Ramos (cell line): ENCODE measurements around the gene VAT1L.

Experiments used
- in situ Hi-C: fragments of 300-500 bp; cut with MboI; formaldehyde crosslinking; loops from one replicate; pipeline ENCODE4 v1.14.3; 2022; ENCODE audit warnings: low sequenced_read_pairs; ENCODE audit not compliant: unreplicated experiment

VAT1L gene

DNA sequence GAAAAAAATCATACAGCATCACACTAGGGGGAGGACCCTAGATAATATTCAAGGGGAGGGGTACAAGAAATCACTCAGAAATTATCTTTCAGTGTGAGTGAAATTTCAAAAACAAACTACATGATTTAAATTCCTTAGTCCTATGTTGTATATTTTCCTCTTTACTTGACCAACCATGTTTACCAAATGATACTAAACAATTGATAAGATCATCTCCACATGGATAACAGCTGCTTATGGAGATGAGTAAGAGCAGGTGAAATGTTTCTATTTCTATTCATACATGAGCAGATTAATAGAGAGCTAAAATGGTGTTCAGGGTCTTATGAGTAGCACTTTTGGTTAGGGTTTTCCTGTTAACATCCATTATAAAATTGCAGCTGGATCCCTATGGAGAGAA, 7.3 kb upstream of the VAT1L start:
- in situ Hi-C loops: no loop called here

- in situ Hi-C loops: no loop called here
These were observed 5.7 kb upstream of the VAT1L start for GRCh38 chr16:77782694-77783093.

GRCh38 chr16:77784441-77785372, 3.7 kb upstream of the VAT1L start:
- in situ Hi-C loops: no loop called here

GRCh38 chr16:77785373-77785764, 3.0 kb upstream of the VAT1L start:
- in situ Hi-C loops: no loop called here

GRCh38 chr16:77786186-77786847, 2.0 kb upstream of the VAT1L start:
- in situ Hi-C loops: no loop called here

- in situ Hi-C loops: no loop called here
These were observed 912 bp upstream of the VAT1L start for GRCh38 chr16:77787452-77787851.

DNA sequence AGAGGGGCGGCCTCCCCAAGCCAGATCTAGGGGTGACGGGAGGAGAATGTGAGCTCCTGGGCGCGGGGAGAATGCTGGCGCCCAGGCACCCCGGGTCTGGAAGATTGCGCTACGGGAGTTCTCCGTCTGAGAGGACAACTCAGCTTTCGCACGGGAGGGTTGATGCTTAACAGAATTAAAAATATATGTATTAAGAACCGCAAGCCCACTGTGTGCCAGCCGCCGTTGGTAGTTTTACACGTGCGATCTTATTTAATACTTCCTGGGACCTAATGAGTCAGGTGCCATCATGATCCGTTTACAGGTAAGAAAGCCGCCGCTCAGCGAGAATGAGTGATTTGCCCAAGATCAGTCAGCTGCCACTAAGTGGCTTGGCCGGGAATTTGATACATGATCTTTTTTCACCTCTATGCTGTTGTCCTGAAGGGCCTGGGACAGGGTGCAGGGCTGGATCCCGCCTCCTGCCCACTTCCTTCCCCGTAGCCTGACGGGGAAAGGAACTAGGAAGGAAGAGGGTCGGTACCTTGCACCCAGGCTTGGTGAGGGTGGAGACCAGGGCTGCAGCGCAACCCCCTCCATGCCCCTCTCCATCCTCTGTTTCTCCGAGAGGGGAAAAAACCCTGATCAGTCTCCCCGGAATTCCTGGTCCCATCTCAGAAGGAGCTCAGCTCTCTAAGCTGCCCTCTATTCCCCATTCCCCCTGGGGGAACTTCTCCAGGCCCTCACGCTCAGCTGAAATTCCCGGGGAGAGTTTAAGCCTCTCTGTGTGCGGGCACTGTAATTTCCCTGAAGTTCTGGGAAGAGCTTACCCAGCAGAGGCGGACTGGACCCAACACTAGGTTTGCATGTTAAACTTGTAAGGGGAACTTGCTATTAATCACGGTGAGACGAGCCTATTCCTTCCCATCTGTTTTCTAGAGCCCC, 983 bp downstream of the VAT1L start:
- in situ Hi-C loops: no loop called here

DNA sequence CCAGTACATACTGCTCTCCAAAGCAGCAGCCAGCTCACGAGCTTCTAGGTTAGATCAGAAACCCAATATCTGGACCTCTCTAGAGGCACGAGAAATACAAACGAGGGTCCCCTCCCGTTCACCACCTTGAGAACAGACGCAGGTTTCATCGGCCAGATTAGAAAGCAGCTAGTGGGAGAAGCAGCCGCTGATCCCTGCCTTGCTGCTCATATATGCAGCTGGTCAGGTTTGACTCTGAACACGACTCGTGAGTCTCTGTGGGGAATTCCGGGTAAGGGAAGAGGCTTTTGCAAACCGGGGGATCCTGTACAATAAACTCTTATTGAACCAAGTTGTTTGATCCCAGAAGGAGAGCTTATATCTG, 1.6 kb downstream of the VAT1L start:
- in situ Hi-C loops: no loop called here

- in situ Hi-C loops: no loop called here
These were observed 2.5 kb downstream of the VAT1L start for GRCh38 chr16:77790912-77791311.

DNA sequence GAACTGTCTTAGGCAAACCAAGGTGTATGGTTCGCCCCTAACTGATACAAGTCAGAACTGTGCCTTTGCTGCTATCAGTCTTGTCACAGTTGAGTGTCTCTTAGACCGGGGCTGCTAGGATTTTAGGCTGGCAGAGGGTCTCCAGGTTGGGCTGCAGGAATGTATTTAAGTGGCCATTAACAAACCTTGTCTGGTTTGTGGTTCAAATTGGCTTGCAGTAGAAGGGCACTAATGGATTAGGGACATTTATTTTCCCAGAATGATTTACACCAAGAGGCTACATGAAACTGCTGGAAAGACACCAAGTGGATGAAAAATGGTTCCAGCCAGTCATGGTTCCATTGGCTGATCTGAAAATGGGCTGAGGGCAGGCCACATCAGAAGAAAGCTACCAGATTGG, 5.1 kb downstream of the VAT1L start:
- in situ Hi-C loops: no loop called here

GRCh38 chr16:77794586-77794985, 6.2 kb downstream of the VAT1L start:
- in situ Hi-C loops: no loop called here

DNA sequence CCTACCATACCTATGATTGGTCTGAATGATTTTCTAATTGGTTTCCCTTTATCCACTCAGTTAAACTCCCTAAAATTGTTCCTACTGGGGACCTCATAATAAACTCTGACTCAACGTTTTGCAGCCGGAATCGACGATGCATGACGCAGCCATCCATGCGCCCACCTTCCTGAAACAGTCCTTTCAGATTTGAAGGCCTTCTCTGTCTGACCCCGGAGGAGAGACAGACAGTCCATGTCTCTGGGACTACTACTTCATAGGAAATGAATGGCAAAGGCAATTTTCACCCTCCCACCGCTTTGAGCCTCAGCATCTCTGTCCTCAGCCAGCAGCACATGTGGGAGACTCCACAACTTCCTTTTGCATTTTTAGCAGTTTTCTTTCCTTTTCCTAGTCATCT, 13.5 kb downstream of the VAT1L start:
- in situ Hi-C loops: no loop called here

- in situ Hi-C loops: no loop called here
These were observed 17.0 kb downstream of the VAT1L start for GRCh38 chr16:77805398-77805797.

DNA sequence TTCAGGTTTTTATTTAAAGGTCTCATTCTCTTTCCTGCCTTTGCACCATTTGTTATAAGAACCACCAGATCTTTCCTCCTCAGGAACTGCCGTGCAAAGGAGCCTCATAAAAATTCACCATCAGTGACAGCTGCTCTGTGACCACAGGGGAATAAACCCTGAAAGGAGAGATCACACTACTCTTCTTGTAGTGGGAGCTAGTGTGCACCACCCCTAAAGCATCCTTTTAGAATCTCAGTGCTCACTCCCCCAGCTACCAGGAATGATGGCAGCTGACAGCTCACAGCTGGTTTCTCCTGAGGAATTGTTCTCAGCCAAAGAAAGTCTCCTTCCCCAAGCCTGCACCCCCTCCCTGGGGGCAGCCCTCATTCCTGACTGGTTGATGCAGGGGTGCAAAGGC, 18.7 kb downstream of the VAT1L start:
- in situ Hi-C loops: no loop called here

GRCh38 chr16:77812856-77813500, 24.6 kb downstream of the VAT1L start:
- in situ Hi-C loops: no loop called here

GRCh38 chr16:77816293-77816692, 27.9 kb downstream of the VAT1L start:
- in situ Hi-C loops: no loop called here

DNA sequence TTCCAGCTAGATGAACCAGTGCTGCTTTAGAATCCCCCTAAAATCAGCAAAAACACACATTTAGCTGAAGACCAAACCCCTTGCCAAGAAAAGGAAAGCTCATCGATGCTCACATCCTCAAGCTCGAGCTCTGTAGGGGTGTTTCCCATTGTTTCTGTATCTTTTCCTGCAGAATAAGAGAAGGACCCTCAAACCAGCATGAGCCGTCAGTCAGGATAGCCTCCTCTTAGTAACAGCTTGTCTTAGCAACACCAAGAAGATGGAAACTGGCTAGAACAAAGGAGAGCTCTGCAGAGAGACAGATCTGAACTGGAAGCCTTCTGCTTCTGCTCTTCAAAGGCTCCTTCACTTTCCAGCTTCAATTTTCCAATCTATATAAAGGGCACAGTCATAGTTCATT, 32.0 kb downstream of the VAT1L start:
- in situ Hi-C loops: no loop called here

GRCh38 chr16:77822661-77823060, 34.3 kb downstream of the VAT1L start:
- in situ Hi-C loops: no loop called here

- in situ Hi-C loops: no loop called here
These were observed 34.7 kb downstream of the VAT1L start for GRCh38 chr16:77823067-77823466.

DNA sequence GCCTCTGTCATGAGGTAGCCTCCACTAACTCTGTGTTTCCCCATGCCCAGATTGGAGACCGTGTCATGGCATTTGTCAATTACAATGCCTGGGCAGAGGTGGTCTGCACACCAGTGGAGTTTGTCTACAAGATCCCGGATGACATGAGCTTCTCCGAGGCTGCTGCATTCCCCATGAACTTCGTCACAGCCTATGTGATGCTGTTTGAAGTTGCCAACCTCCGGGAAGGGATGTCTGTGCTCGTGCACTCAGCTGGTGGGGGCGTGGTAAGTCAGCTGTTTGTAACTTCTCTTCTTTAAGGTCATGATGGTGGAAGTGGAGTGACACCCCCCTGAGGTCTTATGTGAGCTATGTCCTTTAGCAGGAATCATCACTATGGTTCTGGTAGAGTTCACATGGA, 36.8 kb downstream of the VAT1L start:
- in situ Hi-C loops: no loop called here
